HG03139 (cell line): ENCODE measurements around the gene ZNF547.

Source experiments
- ATAC-seq: cut with Tn5 transposase; IDR thresholded peaks from one replicate; pipeline ENCODE4 v1.9.1; 2021; ENCODE audit not compliant: unreplicated experiment

The ZNF547 gene

GRCh38 chr19:57362997-57363687 is at the start of gene ZNF547, which contains the start of gene TRAPPC2B:
Gene ZNF547, plus strand, starts transcription at chr19:57363551. Its CDS starts 5,005 bp downstream, at chr19:57368556.
Gene TRAPPC2B, plus strand, starts transcription at chr19:57363551. Its CDS starts 1,283 bp downstream, at chr19:57364834.
- peak; percentile 96 for ATAC-seq

GRCh38 chr19:57314146-57314545 is 49.2 kb upstream of the ZNF547 start:
- no peak for ATAC-seq

- ATAC-seq, result no peak
These were observed 45.8 kb upstream of the ZNF547 start for GRCh38 chr19:57317503-57317902.

GRCh38 chr19:57319869-57320179 is 43.5 kb upstream of the ZNF547 start:
- no peak for ATAC-seq

GRCh38 chr19:57320180-57321084 is 42.9 kb upstream of the ZNF547 start, which contains the start of gene ZNF543:
Gene ZNF543, plus strand, starts transcription at chr19:57320472. Its CDS starts 382 bp downstream, at chr19:57320854.
- peak; percentile 96 for ATAC-seq

DNA sequence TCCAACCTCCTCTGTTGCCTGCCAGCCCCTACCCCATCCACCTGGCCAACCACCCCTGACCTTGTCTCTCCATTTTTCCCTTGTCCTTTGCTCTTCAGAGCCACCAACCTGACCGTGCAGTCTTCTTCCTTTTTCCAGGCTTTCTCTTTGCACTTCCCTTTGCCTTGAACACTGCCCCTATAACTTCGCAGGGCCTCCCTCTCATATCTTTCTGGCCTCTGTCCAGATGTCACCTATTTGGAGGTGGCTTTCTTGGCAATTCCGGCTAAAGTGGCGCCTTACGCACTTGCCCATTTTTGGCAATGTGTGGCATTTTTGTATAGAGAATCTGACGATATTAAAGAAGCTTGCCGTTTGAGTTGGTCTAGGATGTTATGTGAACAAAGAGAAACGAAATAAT is 42.2 kb upstream of the ZNF547 start:
- no peak for ATAC-seq

DNA sequence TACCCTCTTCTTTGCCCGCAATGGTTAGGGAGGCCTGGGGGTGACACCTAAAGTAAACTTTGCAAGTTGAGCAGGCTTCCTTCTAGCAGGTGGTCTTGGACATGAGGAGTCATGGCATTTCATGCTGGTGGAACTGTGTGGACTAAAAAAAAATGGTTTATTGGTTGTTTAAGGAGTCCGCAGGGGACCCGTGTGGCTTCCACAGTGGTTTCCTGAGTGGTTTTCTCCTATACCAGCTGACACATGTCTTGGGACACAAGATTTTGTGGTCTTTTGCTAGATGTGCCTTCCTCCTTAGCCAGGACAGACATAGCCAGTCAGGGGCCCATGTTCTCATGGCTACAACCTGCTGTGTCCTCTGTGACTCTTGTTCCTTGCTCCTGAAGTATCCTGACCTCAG is 41.6 kb upstream of the ZNF547 start:
- ATAC-seq, result no peak

DNA sequence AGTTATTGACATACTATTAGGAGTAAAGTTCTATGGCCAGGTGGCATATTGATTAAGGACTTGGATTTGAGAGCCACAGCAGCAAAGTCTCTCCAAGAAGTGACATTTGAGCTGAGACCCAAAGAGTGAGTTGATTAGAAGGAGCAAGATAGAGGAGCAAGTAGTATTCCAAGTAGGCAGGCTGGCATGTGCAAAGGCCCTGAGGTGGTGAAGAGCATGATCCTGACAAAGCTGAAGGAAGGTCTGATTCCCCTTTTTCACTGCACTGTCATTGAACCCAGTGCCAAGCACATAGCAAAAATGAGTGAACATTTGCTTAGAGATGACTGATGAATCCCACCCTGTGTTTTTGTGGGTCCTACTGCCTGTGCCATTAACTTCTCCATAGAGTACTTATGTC is 38.4 kb upstream of the ZNF547 start:
- ATAC-seq, result no peak

DNA sequence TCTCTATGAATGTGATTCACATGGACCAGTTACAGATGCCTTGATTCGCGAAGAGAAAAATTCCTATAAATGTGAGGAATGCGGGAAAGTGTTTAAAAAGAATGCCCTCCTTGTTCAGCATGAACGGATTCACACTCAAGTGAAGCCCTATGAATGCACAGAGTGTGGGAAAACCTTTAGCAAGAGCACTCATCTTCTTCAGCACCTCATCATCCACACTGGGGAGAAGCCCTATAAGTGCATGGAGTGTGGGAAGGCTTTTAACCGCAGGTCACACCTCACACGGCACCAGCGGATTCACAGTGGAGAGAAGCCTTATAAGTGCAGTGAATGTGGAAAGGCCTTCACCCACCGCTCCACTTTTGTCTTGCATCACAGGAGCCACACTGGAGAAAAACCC is 35.4 kb upstream of the ZNF547 start:
- no peak for ATAC-seq

- no peak for ATAC-seq
These were observed 29.2 kb upstream of the ZNF547 start for GRCh38 chr19:57334191-57334590.

DNA sequence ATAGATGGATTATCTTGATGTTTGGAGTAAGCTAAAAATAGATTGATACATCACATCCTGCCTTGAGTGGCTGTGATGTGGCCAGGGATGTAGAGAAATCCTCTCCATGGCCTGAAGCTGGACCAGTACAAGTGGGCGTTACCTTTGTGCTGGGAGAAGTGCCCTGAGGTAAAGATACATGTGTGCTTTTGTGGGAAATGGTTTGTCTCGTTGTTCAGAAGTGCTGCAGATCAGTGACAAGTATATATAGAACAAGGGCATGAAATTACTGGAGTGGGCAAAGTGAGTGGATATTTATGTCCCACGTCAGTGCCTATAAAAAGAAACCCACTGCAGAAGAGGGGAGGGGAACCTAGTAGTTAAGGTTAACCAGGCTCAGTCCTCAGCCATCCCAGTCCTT is 24.5 kb upstream of the ZNF547 start:
- ATAC-seq, result no peak

GRCh38 chr19:57342582-57342981 is 20.8 kb upstream of the ZNF547 start:
- no peak for ATAC-seq

- ATAC-seq, result no peak
These were observed 15.2 kb upstream of the ZNF547 start for GRCh38 chr19:57348136-57348535.

DNA sequence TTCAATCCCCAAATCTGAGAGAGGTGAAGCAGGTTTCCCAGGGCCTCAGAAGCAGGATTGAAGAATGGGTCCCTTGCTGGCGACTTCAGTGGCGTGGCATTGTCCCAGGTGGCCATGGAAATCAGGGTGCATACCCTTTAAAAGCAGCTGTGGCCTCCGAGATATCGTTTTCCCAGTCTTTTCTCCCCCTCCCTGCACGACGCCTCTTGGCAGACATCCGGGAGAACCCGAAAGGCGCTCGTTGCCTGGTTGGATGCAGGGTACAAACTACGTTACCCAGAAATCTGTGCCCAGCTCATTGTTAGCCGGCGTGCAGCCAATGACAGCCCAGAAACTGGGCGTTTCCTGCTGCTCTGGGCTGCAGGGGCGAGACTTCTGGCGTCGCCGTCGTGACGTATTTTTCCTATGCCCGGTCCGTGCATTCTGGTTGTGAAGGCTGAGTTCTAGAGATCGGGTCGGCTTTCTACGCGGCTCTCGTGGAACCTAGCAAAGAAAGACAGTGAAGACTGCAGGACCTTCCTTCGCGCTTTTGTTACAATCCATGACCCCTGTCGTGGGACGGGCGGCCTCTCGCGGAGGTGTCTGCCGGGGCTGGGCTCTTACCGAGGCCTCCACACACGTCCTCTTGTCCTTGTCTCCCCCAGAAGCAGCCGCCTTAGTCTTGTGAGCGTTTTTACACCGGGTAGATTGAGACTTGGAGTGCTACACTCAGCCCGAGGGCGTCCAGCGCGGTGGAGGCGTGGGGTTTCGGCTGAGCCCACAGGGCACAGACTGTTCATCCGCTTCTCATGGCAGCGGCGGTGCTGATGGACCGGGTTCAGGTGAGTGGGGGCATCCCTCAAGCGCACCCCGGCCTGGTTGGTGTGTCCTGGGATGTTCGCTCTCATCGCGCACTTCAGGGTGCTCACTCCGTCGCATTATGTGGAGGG is 12.2 kb upstream of the ZNF547 start, which contains the start of gene ZNF304:
Gene ZNF304, plus strand, starts transcription at position 395 of the 929 bp plus-strand sequence. Its CDS starts 394 bp downstream, at position 789.
- ATAC-seq, result peak; percentile 96

DNA sequence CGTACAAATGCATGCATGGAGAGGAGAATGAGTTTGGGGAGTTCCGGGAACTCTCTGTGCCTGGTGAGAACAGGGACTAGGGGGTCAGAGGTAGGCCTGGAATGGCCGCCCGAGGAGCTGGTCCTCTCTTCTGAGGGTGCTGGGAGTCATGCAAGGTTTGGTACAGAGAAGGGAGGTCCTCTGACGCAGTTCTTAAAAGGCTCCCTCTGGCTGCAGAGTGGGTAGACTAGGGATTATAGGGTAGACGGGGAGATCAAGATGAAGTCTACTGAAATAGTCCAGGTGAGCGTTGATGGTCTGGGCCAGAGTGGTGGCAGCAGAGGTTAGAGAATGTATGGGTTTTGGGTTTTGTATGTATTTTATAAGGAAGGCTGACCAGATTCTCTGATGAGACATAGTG is 11.5 kb upstream of the ZNF547 start:
- ATAC-seq, result no peak

DNA sequence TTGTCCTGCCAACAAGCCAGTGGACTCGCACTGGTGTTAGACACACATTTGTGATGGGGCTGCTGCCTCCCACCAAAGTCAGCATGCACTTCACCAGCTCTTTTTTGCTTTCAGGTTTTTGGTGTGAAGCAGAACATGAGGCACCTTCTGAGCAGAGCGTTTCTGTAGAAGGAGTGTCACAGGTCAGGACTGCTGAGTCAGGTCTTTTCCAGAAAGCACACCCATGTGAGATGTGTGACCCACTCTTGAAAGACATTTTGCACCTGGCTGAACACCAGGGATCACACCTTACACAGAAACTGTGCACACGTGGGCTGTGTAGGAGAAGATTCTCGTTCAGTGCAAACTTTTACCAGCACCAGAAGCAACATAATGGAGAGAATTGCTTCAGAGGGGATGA is 7.4 kb upstream of the ZNF547 start:
- no peak for ATAC-seq

- no peak for ATAC-seq
These were observed 5.9 kb upstream of the ZNF547 start for GRCh38 chr19:57357406-57357805.

- no peak for ATAC-seq
These were observed 4.1 kb upstream of the ZNF547 start for GRCh38 chr19:57359300-57359699.

DNA sequence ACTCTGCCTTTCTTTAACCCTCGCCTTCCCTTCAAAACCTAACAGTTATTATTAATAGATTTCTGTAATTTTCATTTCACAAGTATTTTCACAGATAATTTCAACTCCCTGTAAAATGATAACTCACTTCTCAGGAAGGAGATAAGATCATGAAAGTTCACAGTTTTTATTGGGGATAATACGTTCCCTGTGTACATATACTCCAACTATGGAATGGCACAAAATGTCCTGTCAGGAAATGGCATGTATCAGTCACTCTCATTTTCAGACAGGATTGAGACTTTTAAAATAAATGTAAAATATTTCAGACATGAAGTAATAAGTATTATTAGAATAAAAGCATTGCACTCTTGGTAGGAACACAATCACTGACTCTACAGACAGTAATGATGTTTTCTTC is 932 bp upstream of the ZNF547 start:
- no peak for ATAC-seq

GRCh38 chr19:57363688-57364181 is 384 bp downstream of the ZNF547 start:
- no peak for ATAC-seq

DNA sequence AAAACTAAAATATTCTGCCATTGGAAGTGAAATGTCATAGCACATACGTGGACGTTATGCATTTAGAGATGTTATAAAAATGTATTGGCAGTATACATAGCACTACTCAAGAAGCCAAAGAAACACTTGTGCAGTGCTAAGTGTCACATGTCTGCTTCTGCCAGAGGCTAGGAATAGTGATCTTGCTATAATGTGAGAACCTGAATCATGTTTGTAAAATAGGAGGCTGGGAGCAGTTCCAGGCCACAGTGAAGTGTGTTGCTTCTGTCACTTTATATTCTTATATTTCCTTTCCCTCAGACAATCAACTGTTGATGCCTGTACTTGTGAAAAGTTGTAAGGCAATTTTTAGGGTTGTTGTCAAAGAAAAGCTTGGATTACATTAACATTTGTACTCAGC is 3.4 kb downstream of the ZNF547 start:
- no peak for ATAC-seq
